ENCODE results near the gene RBP4. TPM values are rescaled to one million over a fixed set of nuclear protein-coding genes. Genes with fewer than 3 reads are reported as not detected.

Gene RBP4
- total RNA-seq, 6 experiments from 2014 or later = not detected

DNA sequence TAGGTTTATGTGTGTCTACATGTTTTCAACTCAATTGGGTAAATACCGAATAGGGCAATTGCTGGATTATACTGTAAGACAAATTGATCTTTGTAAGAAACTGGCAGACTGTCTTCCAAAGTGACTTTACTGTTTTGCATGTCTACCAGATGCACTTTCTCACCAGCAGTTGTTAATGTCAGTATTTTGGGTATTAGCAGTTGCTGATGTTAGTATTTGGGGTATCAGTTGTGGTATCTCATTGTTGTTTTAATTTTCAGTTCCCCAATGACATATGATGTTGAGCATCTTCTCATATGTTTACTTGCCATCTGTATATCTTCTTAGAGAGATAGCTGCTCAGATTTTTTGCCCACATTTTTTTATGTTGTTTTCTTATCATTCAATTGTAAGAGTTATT is 21.9 kb upstream of the RBP4 start:
- TF ChIP-seq, protein P1, sequence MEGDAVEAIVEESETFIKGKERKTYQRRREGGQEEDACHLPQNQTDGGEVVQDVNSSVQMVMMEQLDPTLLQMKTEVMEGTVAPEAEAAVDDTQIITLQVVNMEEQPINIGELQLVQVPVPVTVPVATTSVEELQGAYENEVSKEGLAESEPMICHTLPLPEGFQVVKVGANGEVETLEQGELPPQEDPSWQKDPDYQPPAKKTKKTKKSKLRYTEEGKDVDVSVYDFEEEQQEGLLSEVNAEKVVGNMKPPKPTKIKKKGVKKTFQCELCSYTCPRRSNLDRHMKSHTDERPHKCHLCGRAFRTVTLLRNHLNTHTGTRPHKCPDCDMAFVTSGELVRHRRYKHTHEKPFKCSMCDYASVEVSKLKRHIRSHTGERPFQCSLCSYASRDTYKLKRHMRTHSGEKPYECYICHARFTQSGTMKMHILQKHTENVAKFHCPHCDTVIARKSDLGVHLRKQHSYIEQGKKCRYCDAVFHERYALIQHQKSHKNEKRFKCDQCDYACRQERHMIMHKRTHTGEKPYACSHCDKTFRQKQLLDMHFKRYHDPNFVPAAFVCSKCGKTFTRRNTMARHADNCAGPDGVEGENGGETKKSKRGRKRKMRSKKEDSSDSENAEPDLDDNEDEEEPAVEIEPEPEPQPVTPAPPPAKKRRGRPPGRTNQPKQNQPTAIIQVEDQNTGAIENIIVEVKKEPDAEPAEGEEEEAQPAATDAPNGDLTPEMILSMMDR (IDR thresholded peaks at IDR 0.05) = no peak
- peaks cover 48% of the 10 kb centered on the region for H3K27me3 Mint-ChIP-seq (ENCODE audit: insufficient read depth)
- no peak for DNase-seq
- no peaks in the 10 kb centered on the region for H3K9me3 Mint-ChIP-seq
- no peaks in the 10 kb centered on the region for H3K36me3 Mint-ChIP-seq (ENCODE audit: low read depth)
- H3K27ac Mint-ChIP-seq = no peak overlapping the region
- no peaks in the 10 kb centered on the region for H3K4me1 Mint-ChIP-seq (ENCODE audit: low read depth)
- H3K4me3 Mint-ChIP-seq = no peak overlapping the region

DNA sequence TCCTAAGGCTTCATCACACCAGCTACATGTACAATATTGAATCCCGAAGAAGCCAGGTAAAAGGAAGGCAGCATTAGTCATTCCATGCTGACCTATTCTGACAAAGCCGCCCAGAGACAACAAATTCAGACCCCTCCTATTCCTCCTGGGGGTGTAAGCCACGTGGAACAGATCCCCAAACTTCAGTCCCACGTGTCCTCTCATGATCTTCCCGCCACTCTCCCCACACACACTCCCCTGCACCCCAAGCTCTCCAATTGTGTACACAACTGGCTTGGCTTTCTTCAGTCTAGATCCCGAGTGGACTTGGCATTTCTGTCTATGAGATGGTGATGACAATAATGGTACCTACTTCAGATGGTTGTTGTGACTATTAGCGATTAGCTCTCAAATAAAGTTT is 19.9 kb upstream of the RBP4 start:
- H3K9me3 Mint-ChIP-seq = no peaks in the 10 kb centered on the region
- TF ChIP-seq, protein P1 (IDR thresholded peaks at IDR 0.05) = no peak
- H3K4me1 Mint-ChIP-seq (ENCODE audit: low read depth) = no peaks in the 10 kb centered on the region
- no peak for DNase-seq
- H3K27me3 Mint-ChIP-seq (ENCODE audit: insufficient read depth) = peaks cover 46% of the 10 kb centered on the region
- no peaks in the 10 kb centered on the region for H3K36me3 Mint-ChIP-seq (ENCODE audit: low read depth)
- H3K4me3 Mint-ChIP-seq = no peak overlapping the region
- no peak overlapping the region for H3K27ac Mint-ChIP-seq

DNA sequence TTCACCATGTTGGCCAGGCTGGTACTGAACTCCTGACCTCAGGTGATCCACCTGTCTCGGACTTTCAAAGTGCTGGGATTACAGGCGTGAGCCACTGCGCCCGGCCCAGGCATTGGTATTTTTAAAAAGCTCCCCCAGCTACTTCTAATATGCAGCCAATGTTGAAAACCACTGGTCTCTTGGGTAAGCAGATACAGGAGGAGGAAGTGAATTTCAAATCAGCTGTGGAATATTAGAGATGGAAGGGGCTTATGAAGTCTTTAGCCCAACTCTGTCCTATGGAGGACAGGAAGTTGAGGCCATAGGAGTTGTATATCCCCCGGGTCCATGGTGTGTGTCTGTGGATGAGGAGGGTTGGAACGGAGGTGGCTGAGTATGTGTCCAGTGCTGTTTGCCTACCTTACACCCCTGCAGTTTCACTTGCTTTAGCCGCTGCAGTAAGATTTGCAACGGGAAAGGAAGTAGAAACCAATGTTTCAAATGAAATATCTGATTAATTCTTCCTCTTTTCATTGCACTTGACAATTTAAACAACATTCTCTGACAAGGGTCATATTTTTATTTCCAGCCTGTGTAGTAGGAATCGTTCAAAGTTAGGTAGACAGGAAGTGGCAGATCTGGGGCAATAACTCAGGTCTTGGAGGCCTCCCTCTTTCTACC is 14.7 kb upstream of the RBP4 start:
- Mint-ChIP-seq H3K27me3 (ENCODE audit: insufficient read depth) (peaks cover 34% of the 10 kb centered on the region), H3K9me3 (no peaks in the 10 kb centered on the region), H3K36me3 (ENCODE audit: low read depth) (no peaks in the 10 kb centered on the region), H3K4me1 (ENCODE audit: low read depth) (no peaks in the 10 kb centered on the region), H3K27ac (no peak overlapping the region), H3K4me3 (no peak overlapping the region)
- TF ChIP-seq, protein P1 (IDR thresholded peaks at IDR 0.05) = no peak
- no peak for DNase-seq

DNA sequence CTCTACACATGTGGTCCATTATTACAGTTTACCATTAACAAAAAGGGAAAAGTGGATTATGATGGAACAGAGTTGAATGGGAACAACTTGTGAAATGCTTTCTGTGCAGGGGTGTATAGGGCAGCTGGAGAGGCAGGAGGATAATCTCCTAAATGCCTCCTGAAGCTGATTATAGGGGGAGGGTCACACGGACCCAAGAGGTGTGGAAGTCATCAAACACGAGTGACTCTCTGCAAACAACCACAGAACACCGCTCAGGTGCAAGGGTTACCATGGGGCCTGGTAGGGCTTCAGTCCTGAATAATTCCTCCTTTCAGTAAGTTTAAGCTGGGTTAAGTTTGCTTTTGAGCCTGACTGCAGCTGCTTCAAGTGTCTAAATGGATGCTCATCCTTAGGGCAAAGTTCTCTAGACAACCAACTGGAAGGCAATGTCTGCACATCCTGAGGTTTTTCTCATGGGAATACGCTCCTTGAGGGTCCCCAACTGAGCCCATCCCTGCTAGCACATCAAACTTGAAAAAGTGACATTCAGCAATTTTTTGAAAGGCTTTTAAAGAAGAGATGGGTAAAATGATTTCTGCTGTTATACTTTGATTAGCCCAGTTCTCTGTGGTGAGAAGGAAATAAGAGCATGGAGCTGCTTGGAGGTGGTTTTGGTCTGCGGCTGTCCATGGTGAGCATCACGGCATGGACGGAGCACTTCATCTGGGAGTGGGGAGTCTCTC is 13.2 kb upstream of the RBP4 start:
- Mint-ChIP-seq H3K36me3 (ENCODE audit: low read depth) (no peaks in the 10 kb centered on the region), H3K27ac (no peak overlapping the region), H3K9me3 (no peaks in the 10 kb centered on the region), H3K4me1 (ENCODE audit: low read depth) (no peaks in the 10 kb centered on the region), H3K27me3 (ENCODE audit: insufficient read depth) (peaks cover 33% of the 10 kb centered on the region), H3K4me3 (no peak overlapping the region)
- DNase-seq = no peak
- TF ChIP-seq, protein P1 (IDR thresholded peaks at IDR 0.05) = no peak

DNA sequence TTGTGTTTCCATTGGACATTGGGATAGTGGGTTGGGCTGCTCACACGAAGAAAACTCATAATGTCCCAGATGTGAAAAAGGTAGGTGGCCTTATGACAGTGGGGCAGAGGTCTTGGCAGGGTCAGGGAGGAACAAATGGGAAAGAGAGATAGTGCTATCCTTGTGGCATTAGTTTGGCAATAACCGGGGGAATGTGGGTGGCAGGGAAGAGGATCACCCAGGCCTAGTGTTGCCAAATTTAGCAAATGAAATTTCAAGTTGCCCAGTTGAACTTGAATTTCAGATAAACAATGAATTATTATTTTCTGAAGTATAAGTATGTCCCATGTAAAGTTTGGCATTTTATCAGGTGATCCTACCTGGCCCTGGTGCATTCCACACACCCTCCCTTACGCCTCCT is 12.1 kb upstream of the RBP4 start:
- no peak overlapping the region for H3K27ac Mint-ChIP-seq
- H3K27me3 Mint-ChIP-seq (ENCODE audit: insufficient read depth) = peaks cover 32% of the 10 kb centered on the region
- H3K36me3 Mint-ChIP-seq (ENCODE audit: low read depth) = no peaks in the 10 kb centered on the region
- H3K9me3 Mint-ChIP-seq = no peaks in the 10 kb centered on the region
- no peaks in the 10 kb centered on the region for H3K4me1 Mint-ChIP-seq (ENCODE audit: low read depth)
- DNase-seq = no peak
- TF ChIP-seq, protein P1 (IDR thresholded peaks at IDR 0.05) = no peak
- H3K4me3 Mint-ChIP-seq = no peak overlapping the region

Data from HFFc6 (cell line).